AG04450 (cell line): ENCODE data around the gene KIF26A. TPM values are rescaled to one million over a fixed set of nuclear protein-coding genes. Genes with fewer than 3 reads are reported as not detected.

Source experiments
- CTCF ChIA-PET: fragments of 300-600, 350-600 bp; formaldehyde crosslinking; extraction: SDS; loops from one replicate; lab custom pipeline; 2022; ENCODE audit warnings: antibody characterized with exemption, inconsistent platforms; lab: Charles Lee
- POLR2A ChIA-PET: fragments of 350-600 bp; formaldehyde crosslinking; extraction: SDS; loops from one replicate; lab custom pipeline; 2021; ENCODE audit warnings: antibody characterized with exemption, inconsistent platforms; lab: Yijun Ruan, JAX
- DNase-seq: peaks from one replicate; pipeline ENCODE4 v3.0.0-alpha.2; 2011; ENCODE audit warnings: low read depth, low spot score
- H3K27ac ChIP-seq: one replicate; pipeline ENCODE4 v1.5.1; 2012; ENCODE audit warnings: low read depth, low read length, control low read depth
- H3K27me3 ChIP-seq: one replicate; pipeline ENCODE4 v1.6.0; 2012; ENCODE audit warnings: low read length; ENCODE audit not compliant: control insufficient read depth, insufficient read depth
- H3K4me3 ChIP-seq: 2 replicates; pipeline ENCODE4 v1.5.1; 2011; ENCODE audit warnings: mild to moderate bottlenecking, low read depth, low read length, control low read depth
- H3K9me3 ChIP-seq: 2 replicates; pipeline ENCODE4 v1.5.1; 2012; ENCODE audit warnings: low read length; ENCODE audit not compliant: control insufficient read depth, insufficient read depth
- CTCF ChIP-seq: IDR thresholded peaks from 2 replicates; pipeline ENCODE4 v1.5.1; 2011; ENCODE audit warnings: low read depth, low read length, control low read depth, inconsistent platforms
- polyA plus RNA-seq: library from polyadenylated mRNA; depleted of rRNA; stranded (reverse); fragments of >200 nt; gene quantifications from 2 replicates; pipeline ENCODE4 v1.2.3, GENCODE V29; 2011

The KIF26A gene
- polyA plus RNA-seq, 1 experiment = not detected

GRCh38 chr14:104099096-104100041 lies 39.0 kb upstream of the KIF26A start:
- CTCF ChIA-PET = interaction anchor here (0.6 kb wide), 1 partner anchor 939 kb away, joined by 4 read pairs; no protein-coding TSS in a partner anchor
- no peak for DNase-seq

GRCh38 chr14:104100171-104101085 lies 38.0 kb upstream of the KIF26A start:
- ChIA-PET POLR2A (no interaction called here), CTCF (no interaction called here)
- Histone ChIP-seq H3K27ac (no peak overlapping the region), H3K9me3 (no peaks in the 10 kb centered on the region; the same call in 1 of the 2 replicates), H3K27me3 (no peaks in the 10 kb centered on the region), H3K4me3 (no peak overlapping the region)
- DNase-seq = no peak
- TF ChIP-seq CTCF = no peak

More at GRCh38 chr14:104099096-104100041, 39.0 kb upstream of the KIF26A start:
- H3K9me3 ChIP-seq = peaks cover 4% of the 10 kb centered on the region; the same call in 1 of the 2 replicates
- POLR2A ChIA-PET = no interaction called here
- no peak for TF ChIP-seq CTCF
- no peaks in the 10 kb centered on the region for H3K27me3 ChIP-seq
- no peak overlapping the region for H3K4me3 ChIP-seq
- H3K27ac ChIP-seq = no peak overlapping the region

- CTCF ChIA-PET = no interaction called here
- H3K9me3 ChIP-seq = no peaks in the 10 kb centered on the region; the same call in 1 of the 2 replicates
- H3K4me3 ChIP-seq = no peak overlapping the region
- no peak for DNase-seq
- TF ChIP-seq CTCF = no peak
- POLR2A ChIA-PET = no interaction called here
- H3K27ac ChIP-seq = no peak overlapping the region
- no peaks in the 10 kb centered on the region for H3K27me3 ChIP-seq
These were observed 37.2 kb upstream of the KIF26A start for GRCh38 chr14:104101086-104101621.

GRCh38 chr14:104101651-104102281 lies 36.6 kb upstream of the KIF26A start:
- H3K27me3 ChIP-seq = no peaks in the 10 kb centered on the region
- ChIA-PET CTCF (no interaction called here), POLR2A (no interaction called here)
- TF ChIP-seq CTCF = no peak
- no peak overlapping the region for H3K27ac ChIP-seq
- DNase-seq = no peak
- H3K4me3 ChIP-seq = no peak overlapping the region
- no peaks in the 10 kb centered on the region; the same call in 1 of the 2 replicates for H3K9me3 ChIP-seq
